GM21529 (cell line): ENCODE data around the gene CXCL17.
"Not testable (repeated sequence)": the region's sequence is repeated elsewhere in the genome, so short reads cannot be mapped to it uniquely, and the experiment has no call there.

ENCODE experiments used
- ATAC-seq: cut with Tn5 transposase; IDR thresholded peaks from one replicate; pipeline ENCODE4 v1.9.1; 2021; ENCODE audit not compliant: unreplicated experiment

CXCL17 gene, protein sequence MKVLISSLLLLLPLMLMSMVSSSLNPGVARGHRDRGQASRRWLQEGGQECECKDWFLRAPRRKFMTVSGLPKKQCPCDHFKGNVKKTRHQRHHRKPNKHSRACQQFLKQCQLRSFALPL

DNA sequence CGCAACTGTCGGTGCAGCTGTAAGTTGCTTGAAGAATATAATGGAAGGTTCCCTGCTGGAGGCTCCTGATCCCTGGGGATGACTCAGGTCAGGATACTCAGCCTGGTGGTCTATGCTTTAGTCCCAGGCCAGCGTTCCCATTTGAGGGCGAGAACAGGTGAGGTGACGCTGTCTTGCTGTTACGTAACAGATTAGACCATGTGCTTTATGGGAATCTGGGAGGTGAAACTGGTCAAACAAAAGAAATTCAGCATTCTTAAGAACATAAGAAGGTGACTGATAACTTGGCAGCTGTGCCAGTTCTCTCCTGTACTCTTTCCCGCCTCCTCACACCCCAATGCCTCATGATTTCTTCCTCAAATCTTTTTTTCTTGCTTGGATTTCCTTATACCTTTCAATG is at the start of gene CXCL17:
CXCL17 (minus strand) TSS at position 114 of the 400 bp plus-strand sequence. CDS start 114 bp downstream, outside the sequence.
- ATAC-seq = no peak

DNA sequence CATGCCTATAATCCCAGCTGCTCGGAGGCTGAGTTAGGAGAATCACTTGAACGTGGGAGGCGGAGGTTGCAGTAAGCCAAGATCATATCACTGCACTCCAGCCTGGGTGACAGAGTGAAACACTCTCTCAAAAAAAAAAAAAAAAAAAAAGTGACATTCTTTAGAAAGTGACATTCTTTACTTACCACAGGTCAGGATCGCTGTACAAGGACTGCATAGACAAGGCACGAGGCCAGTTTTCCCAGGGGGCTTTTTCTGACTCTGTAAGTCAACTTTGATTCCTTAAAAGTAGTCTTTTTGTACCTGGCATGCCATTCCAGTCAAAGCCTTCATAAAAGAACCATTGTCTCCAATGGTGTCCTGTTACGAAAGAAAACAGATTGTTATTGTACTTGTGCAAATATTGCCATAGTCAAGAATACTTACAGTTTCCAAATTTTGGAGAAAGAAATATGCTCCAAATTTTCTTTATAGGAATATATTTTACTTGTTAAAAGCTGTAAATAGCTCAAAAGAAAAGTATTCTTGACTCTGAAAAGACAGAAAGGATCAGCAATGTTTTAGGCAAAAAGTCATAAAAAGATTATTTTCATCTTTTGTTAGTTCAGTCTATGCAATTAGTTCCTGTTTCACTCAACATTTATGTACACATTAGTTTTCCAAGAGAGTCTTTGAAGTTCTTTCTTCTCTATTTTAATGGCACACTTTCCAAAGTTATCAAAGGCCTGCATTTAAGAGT is 46.2 kb upstream of the CXCL17 start:
- ATAC-seq = no peak

DNA sequence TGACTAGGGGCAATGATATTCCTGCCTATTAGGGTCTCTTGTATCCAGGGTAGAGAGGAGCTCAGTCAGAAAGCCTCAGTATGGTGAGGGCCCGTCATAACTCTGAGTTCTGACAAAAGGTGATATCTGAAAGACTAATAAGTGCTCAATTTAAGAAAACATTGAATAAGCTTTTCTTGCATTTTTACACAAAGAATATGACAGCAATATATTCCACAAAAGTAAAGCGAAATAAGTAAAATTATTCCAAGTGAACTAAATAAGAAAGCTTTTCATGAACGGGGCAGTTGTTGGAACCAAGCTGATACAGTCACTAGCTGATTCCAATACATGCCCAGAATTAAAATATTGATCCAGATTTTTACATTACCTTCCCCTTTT is 45.0 kb upstream of the CXCL17 start:
- ATAC-seq = no peak

DNA sequence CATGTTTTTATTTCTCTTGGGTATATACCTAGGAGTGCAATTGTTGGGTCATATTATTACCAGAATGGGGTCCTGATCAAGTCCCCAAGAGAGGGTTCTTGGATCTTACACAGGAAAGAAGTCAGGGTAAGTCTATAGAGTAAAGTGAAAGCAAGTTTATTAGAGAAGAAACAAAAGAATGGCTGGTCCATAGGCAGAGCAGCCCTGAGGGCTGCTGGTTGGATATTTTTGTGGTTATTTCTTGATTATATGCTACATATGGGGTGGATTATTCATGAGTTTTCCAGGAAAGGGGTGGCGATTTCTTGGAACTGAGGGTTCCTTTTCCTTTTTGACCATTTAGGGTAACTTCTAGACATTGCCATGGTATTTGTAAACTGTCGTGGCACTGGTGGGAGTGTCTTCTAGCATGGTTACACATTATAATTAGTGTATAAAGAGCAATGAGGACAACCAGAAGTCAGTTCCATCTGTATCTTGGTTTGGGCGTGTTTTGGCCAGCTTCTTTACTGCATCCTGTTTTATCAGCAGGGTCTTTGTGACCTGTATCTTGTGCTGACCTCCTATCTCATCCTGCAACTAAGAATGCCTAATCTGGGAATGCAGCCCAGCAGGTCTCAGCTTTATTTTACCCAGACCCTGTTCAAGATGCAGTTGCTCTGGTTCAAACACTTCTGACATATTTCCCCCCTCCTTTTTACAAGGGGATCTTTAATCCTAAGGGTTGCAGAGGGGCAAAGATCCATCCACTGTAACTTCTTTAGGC is 44.5 kb upstream of the CXCL17 start:
- no peak for ATAC-seq

DNA sequence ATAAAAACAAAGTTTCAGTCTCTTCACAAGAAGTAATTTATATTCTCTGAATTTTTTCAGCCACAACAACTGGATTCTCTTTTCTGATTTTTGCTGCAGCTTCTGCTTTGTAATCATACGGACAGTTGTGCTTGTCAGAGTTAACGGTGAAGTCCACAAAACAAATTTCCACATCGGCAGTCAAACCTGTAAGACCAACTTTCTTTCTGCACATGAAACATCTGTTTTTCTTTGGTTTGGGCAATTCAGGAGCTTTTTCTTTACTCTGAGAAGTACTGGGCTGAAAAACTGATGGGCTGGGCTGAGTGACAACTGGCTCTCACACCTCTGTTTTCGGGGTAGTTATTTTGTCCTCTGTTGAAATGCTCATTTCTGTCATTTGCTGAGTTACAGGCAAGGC is 42.3 kb upstream of the CXCL17 start:
- not testable (repeated sequence) for ATAC-seq

DNA sequence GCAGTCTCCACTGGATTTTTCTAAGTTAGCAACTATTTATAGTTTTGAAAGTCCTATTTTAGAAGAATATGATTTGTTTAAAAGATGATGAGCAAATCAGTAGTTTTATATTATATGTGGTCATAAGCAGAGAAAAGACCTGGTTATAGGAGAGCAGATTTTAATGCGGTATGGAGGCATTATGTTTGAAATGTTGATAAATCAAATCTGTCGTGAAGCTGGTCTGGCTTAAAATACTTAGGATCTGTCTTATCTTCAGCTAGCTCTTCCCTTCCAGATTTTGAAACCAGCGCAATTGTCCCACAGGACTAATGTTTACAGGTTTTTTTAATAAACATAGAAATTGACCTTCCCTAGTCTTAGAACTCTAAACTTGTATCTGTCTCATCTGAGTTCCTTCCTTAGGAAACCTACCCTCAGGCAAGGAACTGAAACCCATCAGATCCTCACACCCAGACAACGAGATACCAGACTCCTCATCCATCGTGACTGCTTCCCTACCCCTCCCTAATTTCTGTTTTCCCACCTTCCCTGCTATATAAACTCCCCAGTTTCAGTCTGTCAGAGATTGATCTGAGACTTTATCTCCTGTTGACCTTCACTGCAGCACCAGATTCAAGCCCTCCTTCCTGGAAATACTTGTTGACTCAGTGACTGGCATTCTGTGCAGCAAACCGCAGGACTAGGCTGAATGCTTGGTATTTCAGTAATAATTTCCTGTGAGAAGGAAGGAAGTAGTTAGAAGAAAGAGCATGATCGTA is 37.8 kb upstream of the CXCL17 start:
- ATAC-seq = no peak

DNA sequence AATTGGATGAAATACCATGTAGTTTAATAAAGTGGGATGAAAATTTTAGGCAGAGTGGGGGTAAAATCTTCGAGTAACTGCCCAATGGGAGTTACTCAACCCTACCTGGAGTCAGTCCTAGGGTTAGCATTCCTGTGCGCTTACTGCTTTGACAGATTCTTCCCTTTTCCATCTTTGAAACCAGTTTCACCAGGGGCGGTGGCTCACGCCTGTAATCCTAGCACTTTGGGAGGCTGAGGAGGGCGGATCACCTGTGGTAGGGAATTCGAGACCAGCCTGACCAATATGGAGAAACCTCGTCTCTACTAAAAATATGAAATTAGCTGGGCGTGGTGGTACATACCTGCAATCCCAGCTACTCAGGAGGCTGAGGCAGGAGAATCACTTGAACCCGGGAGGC is 37.0 kb upstream of the CXCL17 start:
- no peak for ATAC-seq

DNA sequence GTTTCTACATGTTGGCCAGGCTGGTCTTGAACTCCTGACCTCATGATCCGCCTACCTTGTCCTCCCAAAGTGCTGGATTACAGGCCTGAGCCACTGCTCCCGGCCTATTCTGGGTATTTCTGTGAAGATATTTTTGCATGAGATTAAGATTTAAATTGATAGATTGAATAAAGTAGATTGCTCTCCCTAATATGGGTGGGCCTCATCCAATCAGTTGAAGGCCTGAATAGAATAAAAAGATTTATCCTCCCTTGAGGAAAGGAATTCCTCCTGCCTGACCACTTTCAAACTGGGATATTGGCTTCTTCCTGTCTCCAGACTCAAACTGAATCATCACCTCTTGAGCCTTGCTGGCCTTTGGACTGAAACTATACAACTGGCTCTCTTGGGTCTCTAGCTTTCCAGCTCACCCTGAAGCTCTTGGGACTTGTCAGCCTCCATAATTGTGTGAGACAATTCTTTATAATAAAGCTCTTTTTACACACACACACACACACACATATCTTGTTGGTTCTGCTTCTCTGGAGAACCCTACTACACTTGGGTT is 36.1 kb upstream of the CXCL17 start:
- ATAC-seq = no peak

DNA sequence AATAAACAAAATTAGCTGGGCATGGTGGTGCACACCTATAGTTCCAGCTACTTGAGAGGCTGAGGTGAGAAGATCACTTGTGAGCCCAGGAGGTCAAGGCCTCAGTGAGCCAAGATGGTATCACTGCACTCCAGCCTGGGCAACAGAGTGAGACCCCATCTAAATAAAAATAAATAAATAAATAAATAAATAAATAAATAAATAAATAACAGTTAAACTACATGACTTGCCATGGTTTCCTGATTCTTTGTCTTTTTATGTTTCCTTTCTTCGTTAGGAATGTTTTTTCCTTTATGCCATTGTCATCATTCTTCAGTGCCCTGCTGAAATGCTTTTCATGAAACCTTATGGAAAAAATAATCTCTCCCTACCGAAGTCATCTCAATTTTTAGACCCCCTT is 35.2 kb upstream of the CXCL17 start:
- ATAC-seq = no peak

DNA sequence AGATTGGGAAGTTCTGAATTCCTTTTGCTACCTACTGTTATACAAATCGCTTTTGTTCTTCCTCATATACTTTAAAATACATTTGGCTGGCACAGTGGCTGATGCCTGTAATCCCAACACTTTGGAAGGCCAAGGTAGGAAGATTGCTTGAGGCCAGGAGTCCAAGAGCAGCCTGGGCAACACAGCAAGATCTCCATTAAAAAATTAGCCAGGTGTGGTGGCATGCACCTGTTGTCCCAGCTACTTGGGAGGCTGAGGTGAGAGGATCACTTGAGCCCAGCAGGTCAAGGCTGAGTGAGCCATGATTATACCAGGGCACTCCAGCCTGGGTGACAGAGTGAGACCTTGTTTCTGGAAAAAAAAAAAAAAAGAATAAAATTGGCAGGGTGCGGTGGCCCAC is 34.4 kb upstream of the CXCL17 start:
- ATAC-seq = no peak

DNA sequence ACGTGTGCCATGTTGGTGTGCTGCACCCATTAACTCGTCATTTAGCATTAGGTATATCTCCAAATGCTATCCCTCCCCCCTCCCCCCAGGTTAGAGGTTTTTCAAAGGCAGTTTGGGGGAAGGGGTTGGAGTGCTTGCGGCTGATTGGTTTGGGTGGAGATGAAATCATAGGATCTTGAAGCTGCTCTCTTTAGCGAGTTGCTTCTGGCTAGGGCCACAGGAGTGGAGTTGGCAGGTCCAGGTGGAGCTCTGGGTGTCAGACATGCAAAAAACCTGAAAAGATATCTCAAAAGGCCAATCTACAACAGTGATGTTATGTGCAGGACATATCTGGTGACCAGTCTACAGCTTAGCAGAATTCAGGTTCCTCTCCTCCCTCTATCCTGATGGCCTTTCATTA is 32.6 kb upstream of the CXCL17 start:
- no peak for ATAC-seq

DNA sequence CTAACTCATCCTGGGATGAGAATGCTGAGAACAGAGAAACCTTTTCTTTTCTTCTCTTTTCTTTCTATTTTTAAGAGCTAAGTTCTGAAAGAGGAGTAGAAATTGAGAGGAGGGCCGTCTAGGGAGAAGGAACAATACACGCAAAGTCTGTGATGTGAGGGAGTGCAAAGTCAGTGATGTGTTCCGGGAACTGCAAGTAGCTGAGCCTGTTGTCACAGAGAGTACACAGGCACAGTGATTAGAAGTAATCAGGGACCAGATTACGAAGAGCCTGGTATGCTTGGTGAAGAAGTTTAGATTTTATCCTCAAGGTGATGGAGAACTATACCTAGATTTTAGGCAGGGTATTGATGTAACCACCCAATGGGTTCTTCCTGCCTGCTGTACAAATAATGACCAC is 32.0 kb upstream of the CXCL17 start:
- ATAC-seq = no peak

DNA sequence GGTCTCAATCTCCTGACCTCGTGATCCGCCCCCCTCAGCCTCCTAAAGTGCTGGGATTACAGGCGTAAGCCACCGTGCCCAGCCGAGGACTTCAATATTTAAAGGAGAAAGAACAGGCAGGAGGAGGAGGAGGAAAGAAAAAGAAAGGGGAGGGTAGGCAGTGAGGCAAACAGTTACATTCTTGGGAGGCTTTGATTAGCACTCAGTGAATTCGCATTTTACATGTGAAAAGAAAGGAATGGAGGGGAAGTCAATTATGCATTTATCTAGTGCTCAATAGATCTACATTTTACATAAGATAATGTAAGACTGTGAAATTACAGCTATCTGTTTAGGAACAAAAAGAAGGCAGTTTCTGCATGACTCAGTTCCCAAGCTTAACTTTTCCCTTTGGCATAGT is 30.9 kb upstream of the CXCL17 start:
- ATAC-seq = no peak

DNA sequence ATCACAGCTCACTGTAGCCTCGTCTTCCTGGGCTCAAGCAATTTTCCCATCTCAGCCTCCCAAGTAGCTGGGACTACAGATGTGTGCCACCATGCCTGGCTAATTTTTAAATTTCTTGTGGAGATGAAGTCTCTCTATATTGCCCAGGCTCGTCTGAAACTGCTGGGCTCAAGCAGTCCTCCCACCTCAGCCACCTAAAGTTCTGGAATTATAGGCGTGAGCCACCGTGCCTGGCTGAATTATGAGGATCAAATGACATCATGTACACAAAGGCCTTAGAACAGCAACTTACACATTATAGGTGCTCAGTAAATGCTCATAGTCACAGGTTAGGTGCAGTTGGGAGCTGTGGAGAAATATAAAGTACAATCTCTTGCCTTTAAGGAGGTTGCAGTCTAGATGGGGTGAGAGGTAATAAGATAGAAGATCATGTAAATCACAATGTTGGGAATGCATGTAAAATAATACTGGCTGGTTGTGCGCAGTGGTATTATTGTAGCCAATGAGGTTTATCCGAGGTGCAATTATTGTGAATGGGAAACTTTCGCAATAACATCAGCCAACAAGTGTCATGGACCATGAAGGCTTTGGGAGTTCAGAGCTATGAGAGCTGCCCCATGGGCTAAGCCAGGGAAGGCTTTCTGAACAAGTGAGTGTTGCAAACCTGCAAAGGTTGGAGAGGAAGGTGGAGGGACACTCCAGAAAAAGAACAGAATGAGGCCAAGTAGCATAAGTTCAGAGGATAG is 29.8 kb upstream of the CXCL17 start:
- no peak for ATAC-seq

DNA sequence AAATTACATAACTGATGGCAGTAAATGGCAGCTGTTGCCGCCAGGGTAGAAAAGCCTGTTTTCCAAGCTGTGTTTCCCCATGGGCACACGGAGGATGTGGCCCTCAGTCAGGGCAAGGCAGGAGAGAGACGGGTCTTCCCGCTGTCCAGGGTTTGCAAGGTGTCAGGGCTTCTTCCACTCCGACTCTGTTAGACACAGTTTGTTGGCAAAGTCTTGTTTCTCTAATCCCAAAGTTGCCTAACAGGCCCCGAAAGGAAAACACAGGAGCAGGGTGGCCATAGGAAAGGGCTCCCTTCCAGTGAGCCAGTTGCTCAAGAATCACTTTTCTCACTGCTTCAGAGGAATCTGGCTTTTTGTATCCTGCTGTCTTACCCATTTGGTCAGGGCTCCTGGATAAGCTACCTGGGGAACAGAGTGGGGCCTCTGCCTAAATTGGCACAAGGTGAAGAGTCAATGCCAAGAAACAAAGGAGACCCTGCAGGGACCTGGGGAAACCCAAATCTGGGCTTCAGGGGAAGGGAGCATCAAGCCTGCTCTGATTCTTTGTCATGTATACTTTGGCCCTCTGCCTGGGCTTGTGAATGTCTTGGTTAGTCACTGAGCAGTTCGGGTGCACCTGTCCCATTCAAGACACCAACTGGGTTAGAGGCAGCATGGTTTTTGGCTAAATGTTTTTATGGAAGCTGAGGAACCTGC is 29.0 kb upstream of the CXCL17 start:
- ATAC-seq = no peak

DNA sequence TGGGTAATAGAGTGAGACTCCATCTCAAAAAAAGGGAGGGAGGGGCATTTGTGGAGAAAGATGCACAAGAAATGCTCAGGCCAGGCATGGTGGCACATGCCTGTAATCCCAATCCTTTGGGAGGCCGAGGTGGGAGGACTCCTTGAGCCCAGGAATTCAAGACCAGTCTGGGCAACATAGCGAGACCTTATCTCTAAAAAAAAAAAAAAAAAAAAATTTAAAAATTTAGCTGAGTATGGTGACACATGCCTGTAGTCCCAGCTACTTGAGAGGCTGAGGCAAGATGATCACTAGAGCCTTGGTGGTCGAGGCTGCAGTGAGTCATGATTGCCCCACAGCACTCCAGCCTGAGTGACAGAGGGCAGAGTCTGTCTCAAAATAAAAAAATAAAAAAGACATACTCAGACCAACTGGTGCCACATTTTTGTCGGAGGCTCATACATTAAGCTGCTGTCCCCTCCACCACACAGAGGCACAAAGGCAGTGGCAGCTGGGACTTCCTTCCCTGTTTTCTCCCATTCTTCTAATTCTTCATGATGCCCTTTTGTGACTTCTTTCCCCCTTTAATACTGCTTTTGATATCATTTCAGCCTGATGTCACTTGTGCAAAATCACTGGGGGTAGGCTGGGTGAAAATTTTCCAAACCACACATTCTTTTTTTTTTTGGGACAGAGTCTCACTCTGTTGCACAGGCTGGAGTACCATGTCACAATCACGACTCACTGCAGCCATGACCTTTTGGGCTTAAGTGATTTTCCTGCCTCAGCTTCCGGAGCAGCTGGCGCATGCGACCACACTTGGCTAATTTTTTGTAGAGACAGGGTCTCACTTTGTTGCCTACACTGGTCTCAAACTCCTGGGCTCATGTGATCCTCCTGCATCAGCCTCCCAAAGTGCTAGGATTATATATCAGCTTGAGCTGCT is 26.8 kb upstream of the CXCL17 start:
- ATAC-seq = no peak

DNA sequence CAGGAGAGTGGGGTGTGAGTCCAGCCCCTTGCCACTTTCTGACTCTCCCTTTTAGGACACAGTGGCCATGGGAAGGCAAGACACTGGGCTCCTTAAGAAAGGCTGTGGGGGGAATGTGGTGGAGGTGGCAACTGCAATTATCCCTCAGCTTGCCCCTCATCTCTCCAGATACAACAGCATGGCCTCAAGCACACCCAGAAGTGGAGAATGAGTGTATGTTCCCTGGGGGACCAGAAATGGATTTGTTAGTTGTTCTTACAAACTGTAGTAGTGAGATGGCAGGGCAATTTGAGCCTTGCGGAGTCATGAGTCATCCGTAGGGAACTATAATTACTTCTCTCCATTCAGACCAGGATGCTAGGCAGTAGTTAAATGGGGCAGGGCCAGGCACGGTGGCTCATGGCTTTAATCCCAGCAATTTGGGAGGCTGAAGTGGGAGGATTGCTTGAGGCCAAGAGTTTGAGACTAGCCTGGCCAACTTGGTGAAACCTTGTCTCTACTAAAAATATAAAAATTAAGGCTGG is 25.6 kb upstream of the CXCL17 start:
- no peak for ATAC-seq

DNA sequence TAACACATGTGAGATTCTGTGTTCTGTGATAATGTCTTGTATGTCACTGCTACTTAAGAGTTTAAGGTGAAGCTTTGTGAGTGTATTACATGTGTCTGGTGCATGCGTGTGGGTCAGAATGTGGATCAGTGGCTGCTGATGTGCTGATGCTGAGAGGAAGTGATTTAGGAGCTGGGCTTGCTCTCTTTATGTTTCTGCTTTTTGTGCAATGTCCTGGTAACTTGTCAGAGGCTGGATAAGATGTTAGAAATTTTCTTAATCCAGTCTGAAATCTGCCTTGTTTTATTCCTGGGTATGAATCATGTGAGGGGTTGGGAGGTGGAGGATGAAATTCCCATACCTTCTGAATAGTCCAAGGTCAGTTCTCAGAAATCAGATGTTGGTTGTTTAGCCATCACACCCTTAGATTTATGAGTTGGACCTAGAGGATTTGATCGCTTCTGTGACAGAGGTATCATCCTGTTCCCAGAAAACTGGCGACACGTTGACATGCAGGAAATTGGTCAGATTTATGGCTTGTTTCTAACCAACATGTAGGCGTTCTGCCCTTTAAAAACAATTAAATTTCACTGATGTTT is 24.5 kb upstream of the CXCL17 start:
- no peak for ATAC-seq
